ENCODE results near the gene NINJ1. TPM values are rescaled to one million over a fixed set of nuclear protein-coding genes. Genes with fewer than 3 reads are reported as not detected.

NINJ1 gene
- total and polyA plus RNA-seq, 2 of the 4 experiments (the other 2 are of a cell fraction), result 21.9 to 38.8 TPM

- Histone ChIP-seq H2BK20ac (ENCODE audit: low read depth, low read length) (no peak overlapping the region), H2BK120ac (ENCODE audit: low read depth, low read length) (no peak overlapping the region), H4K5ac (ENCODE audit: low read depth, low read length) (no peak overlapping the region), H3K56ac (ENCODE audit: extremely low read depth, insufficient read depth, low read length) (no peak overlapping the region), H3K9ac (ENCODE audit: low read depth, low read length) (no peak overlapping the region), H2AK5ac (ENCODE audit: low read depth, low read length) (peak overlapping the region; percentile 93), H3K23ac (ENCODE audit: low read depth, low read length) (no peak overlapping the region; the same call in 1 of the 2 replicates), H3K36me3 (ENCODE audit: control insufficient read depth, insufficient read depth, low read length) (peaks cover 3% of the 10 kb centered on the region; the same call in 1 of the 2 replicates), H2BK15ac (ENCODE audit: low read depth, low read length) (no peak overlapping the region), H3K4me3 (ENCODE audit: insufficient read depth, low read depth, low read length) (no peak overlapping the region), H4K20me1 (ENCODE audit: insufficient read depth, low read length) (peaks cover 29% of the 10 kb centered on the region), H2AK9ac (replicated peaks; ENCODE audit: low read depth, low read length, poor library complexity) (peak overlapping the region; percentile 23), H3K9me1 (ENCODE audit: insufficient read depth, low read length) (peaks cover 19% of the 10 kb centered on the region; the same call in 1 of the 2 replicates), H3K9me3 (ENCODE audit: control insufficient read depth, insufficient read depth, low read length) (no peaks in the 10 kb centered on the region), H3K4me1 (ENCODE audit: control insufficient read depth, insufficient read depth, low read length) (peaks cover 47% of the 10 kb centered on the region), H3K4me2 (ENCODE audit: low read depth, low read length) (no peak overlapping the region), H3K18ac (ENCODE audit: low read depth, low read length) (no peak overlapping the region), H3K4ac (ENCODE audit: low read depth, low read length) (peak overlapping the region; percentile 90), H3K79me1 (ENCODE audit: low read depth in 1 of 2, low read length in 2 of 2) (peaks cover 24 to 69% of the 10 kb centered on the region in 2 experiments), H4K91ac (ENCODE audit: insufficient read depth, low read depth, low read length) (no peak overlapping the region), H3K14ac (replicated peaks; ENCODE audit: low read depth, low read length) (no peak overlapping the region), H3K27ac (ENCODE audit: insufficient read depth, low read length) (no peak overlapping the region), H3K27me3 (ENCODE audit: control insufficient read depth, insufficient read depth, low read length) (no peaks in the 10 kb centered on the region), H4K8ac (ENCODE audit: low read depth in 2 of 2, low read length in 2 of 2) (no peak overlapping the region; a peak in 1 of 4 replicates), H2BK5ac (ENCODE audit: low read depth, low read length, poor library complexity, severe bottlenecking) (no peak overlapping the region), H2AFZ (replicated peaks; ENCODE audit: low read length, poor library complexity) (no peak overlapping the region)
- DNase-seq, result no peak
- POLR2A ChIA-PET (ENCODE audit: unreplicated experiment), result no interaction called here
- CTCF ChIA-PET, result no interaction called here
- ATAC-seq (ENCODE audit: low read depth), result no peak
- intact Hi-C loops (cut with micrococcal nuclease), result loop anchor here (10.0 kb wide), 1 partner anchor 324 kb away; the partner anchor contains the start of genes FAM120A and FAM120AOS
- dilution Hi-C loops (cut with HindIII; ENCODE audit: low sequenced_read_pairs, unreplicated experiment), result no loop called here
- WGBS, 2 experiments (ENCODE audit: extremely low coverage in 2 of 2, insufficient read length in 1 of 2), result 86% methylated on average over 5 of the region's 15 CpGs; no CpG with 5 or more reads in 1 of the 2 experiments
- TF ChIP-seq RCOR1 (IDR thresholded peaks at IDR 0.05; ENCODE audit: insufficient replicate concordance, low read length) (no peak), FOS (IDR thresholded peaks at IDR 0.05; ENCODE audit: low read depth, low read length) (no peak), SMC3 (IDR thresholded peaks at IDR 0.05; ENCODE audit: low read depth, low read length) (no peak), MAZ (IDR thresholded peaks at IDR 0.05; ENCODE audit: borderline replicate concordance, low read depth, low read length) (no peak), RFX5 (IDR thresholded peaks at IDR 0.05; ENCODE audit: low read depth, low read length) (no peak), ELK1 (IDR thresholded peaks at IDR 0.05; ENCODE audit: borderline replicate concordance, low read depth, low read length) (no peak), USF2 (IDR thresholded peaks at IDR 0.05; ENCODE audit: low read depth, low read length) (no peak), CEBPB (IDR thresholded peaks at IDR 0.05; ENCODE audit: low read depth, low read length) (no peak), MXI1 (IDR thresholded peaks at IDR 0.05; ENCODE audit: borderline replicate concordance, low read depth, low read length) (no peak), NFE2L2 (IDR thresholded peaks at IDR 0.05; ENCODE audit: low read depth, low read length) (no peak), MAFK (IDR thresholded peaks at IDR 0.05; ENCODE audit: low read depth, low read length) (no peak), BHLHE40 (IDR thresholded peaks at IDR 0.05; ENCODE audit: low read depth, low read length) (no peak), RAD21 (IDR thresholded peaks at IDR 0.05; ENCODE audit: low read length) (no peak), CHD1 (IDR thresholded peaks at IDR 0.05; ENCODE audit: low read depth, low read length) (no peak), POLR2A (IDR thresholded peaks at IDR 0.05; ENCODE audit: low read depth, low read length) (no peak), CTCF (conservative IDR thresholded peaks at IDR 0.05; ENCODE audit: low read depth, low read length) (no peak)
- BruUV-seq (replicated peaks), result no TSS peak
- in situ Hi-C loops (cut with MboI; ENCODE audit: low sequenced_read_pairs), result no loop called here
Measured at GRCh38 chr9:93130861-93131481, 3.1 kb downstream of the NINJ1 start.
